Esophagus mucosa (tissue), 1 donor: Measurements from ENCODE around the gene SCAP. TPM values are rescaled to one million over a fixed set of nuclear protein-coding genes. Genes with fewer than 3 reads are reported as not detected.
"Not testable (repeated sequence)": the region's sequence is repeated elsewhere in the genome, so short reads cannot be mapped to it uniquely, and the experiment has no call there.

ENCODE experiments used
- ATAC-seq: fragments of 200-7000 bp; cut with Tn5 transposase; one replicate; pipeline ENCODE4 v1.9.1; 2020
- total RNA-seq: library from RNA; stranded (reverse); gene quantifications from one replicate; pipeline ENCODE4 v1.2.4, GENCODE V29; 2023
- donor health status: DM: yes; HTN: yes; CAD: no.

The SCAP gene
- total RNA-seq, 1 donor from 2014 or later = 59.8 TPM

DNA sequence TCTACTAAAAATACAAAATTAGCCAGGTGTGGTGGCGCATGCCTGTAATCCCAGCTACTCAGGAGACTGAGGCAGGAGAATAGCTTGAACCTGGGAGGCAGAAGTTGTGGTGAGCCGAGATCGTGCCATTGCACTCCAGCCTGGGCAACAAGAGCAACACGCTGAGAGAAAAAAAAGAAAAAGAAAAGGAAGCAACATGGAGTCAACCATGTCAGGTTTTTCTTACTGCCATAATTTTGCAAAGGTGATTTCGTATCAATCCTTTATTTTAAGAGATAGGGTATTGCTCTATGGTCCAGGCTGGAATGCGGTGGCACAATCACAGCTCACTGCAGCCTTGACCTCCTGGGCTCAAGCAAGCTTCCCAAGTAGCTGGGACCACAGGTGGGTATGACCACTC is 4.5 kb upstream of the SCAP start:
- ATAC-seq = not testable (repeated sequence)

DNA sequence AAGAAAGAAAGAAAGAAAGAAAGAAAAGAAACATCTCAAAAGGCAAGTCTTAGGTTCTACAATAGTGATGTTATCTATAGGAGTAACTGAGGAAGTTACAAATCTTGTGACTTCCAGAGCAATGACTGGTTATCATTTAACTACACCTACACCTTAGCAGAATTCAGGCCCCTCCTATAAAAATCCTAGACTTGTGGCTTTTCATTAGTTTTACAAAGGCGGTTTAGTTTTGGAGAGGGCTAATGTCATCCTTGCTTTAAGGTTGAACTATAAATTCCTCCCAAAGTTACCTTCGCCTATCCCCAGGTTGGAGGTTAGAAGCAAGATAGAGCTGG is 4.1 kb upstream of the SCAP start:
- no peak for ATAC-seq

DNA sequence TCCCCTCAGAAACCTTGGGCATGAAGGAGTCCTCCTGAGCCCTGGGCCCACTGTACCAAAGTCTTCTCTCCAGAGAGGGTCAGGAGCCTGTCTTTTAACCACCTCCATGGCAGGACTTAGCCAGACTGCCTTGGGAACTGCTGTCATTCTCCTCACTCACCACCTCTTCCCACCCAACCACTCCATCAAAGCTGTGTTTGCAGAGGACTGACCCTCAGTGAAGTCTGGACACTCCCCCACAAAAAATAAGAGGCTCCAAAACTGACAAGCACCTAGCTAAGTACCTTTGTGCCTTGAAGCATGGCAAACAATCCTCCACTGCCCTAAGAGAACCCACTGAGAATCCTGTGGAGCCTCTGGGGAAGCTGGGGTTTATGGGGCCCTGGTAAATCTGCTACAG is 2.3 kb upstream of the SCAP start:
- ATAC-seq = no peak

DNA sequence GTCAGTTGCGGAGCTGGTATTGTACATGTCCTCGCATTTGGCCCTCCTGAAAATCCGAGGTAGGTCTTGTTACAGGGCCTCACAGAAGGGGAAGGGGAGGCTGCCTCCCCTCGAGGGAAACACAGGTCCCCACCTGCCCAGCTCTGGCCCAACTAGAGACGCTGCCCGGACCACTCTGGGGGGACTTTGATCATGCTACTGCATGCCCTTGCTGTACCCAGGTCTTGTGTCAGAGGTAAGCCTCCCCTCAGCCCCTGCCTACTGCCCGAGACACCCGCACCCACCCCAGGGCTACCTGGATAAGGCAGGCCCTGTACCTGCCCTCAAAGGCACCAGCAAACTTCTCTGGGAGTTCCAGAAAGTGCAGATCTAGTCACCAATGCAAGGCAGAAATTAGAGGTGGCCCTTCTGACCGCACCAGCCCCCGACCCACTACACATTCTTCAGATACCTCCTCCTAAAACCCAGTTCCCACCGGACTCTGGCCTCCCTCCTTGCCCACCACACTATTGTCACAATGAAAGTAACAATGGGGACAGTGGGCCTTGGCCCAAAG is 981 bp upstream of the SCAP start:
- ATAC-seq = no peak

DNA sequence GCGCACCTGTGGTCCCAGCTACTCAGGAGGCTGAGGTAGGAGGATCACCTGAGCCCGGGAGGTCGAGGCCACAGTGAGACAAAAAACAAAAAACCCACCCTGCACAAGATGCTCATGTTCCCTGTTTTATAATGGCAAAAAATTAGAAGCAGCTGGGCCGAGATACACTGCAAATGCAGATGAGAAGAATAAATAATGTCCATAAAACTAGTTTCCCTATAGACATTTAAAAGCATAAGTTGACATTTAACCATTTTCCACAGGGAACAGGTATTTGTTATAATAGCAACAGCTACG is 537 bp upstream of the SCAP start:
- no peak for ATAC-seq

DNA sequence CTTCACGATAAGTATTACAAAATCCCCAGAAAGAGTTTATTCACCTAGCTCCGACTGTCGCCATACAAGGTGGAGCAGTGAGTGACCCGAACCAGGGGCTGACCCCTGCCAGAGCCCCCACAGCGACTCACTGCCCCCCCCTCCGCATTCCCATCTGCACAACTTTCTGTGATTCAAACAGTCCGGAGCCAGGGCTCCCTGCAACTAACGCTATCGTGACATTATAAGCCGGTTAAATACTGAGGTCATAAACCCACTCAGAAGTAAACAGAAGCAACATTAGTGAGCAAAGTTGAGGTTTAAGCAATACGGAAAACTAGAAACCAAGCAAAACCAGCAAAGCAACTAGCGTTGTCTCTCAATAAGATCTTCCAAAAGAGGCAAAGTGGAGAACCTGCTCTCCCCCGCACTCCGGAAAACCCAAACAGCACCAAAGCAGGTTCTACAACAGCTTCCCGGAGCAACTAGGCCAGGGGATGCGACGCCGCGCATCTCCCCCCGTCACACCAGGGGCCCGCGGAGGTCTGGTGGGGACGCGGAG is 642 bp downstream of the SCAP start:
- ATAC-seq = no peak

DNA sequence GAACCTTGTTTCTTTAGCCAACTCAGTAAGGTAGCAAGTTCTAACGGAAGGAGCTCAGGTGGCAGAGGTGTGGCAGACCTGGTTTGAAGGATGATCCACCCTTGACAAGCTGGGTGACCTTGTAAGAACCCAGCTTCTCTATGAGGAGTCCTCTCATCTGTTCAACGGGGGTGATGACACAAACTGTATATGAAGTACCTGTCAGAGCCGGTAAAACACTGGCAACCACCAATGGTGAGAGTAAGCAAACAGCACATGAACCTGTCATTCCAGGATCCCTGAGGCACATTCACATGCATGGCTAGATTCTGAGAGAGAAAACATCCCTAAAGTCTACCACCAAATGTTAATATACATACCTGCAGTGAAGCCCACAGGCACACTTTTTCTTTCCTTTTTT is 2.4 kb downstream of the SCAP start:
- peak; percentile 67 for ATAC-seq

DNA sequence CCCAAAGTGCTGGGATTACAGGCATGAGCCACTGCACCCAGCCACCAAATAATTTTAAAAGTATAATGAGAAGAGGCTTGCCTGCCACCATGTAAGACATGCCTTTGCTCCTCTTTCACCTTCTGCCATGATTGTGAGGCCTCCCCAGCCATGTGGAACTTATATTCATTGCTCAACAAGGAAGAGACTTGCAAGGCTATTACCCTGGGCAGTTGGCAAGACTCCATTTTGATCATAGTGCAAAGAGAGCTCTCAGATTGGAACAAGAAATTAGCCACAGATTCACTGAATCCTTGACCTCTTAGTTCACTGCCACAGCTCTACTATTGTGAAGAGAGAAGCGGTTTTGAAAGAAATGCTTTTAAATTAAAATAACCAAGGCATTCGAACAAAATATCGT is 6.1 kb downstream of the SCAP start:
- no peak for ATAC-seq

DNA sequence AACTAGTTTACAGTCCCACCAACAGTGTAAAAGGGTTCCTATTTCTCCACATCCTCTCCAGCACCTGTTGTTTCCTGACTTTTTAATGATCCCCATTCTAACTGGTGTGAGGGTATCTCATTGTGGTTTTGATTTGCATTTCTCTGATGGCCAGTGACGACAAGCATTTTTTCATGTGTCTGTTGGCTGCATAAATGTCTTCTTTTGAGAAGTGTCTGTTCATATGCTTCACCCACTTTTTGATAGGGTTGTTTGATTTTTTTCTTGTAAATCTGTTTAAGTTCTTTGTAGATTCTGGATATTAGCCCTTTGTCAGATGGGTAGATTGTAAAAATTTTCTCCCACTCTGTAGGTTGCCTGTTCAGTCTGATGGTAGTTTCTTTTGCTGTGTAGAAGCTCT is 7.4 kb downstream of the SCAP start:
- not testable (repeated sequence) for ATAC-seq

DNA sequence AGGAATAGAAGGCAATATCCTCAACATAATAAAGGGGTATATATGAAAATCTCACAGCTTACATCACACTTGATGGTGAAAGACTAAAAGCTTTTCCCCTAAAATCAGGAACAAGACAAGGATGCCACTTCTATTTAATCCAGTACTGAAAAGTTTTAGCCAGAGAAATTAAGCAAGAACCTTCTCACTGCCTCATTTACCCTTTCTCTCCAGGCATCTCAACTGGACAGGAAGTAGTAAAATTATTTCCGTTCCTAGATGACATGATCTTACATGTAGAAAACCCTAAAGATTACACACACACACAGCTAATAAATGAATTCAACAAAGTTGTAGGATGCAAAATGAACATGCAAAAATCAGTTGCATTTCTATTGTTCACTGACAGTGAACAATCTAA is 11.2 kb downstream of the SCAP start:
- no peak for ATAC-seq

DNA sequence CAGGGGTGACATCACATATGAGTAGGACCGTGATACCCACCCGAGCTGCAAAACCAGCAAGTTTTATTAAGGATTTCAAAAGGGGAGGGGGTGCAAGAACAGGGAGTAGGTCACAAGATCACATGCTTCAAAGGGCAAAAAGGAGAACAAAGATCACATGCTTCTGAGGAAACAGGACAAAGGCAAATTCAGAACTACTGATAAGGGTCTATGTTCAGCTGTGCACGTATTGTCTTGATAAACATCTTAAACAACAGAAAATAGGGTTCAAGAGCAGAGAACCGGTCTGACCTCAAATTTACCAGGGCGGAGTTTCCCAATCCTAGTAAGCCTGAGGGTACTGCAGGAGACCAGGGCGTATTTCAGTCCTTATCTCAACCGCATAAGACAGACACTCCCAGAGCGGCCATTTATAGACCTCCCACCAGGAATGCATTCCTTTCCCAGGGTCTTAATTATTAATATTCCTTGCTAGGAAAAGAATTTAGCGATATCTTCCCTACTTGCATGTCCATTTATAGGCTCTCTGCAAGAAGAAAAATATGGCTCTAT is 16.1 kb downstream of the SCAP start:
- ATAC-seq = not testable (repeated sequence)

DNA sequence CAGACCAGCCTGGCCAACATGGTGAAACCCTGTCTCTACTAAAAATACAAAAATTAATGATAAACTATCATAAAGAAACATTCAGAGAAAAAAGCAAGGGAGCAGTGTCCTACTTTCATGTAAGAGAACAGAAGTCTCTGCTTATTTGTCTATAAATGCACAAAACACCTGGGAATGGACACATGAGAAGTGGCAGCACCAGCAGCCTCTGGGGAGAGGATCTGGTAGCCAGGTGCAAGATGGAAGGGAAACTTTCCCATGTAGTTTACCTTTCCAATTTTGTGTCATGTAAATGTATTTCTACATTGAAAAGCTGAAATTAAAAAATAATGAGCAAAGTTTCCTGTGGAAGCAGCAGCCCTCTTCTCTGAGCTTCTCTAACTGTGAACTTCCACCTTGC is 18.8 kb downstream of the SCAP start:
- no peak for ATAC-seq

DNA sequence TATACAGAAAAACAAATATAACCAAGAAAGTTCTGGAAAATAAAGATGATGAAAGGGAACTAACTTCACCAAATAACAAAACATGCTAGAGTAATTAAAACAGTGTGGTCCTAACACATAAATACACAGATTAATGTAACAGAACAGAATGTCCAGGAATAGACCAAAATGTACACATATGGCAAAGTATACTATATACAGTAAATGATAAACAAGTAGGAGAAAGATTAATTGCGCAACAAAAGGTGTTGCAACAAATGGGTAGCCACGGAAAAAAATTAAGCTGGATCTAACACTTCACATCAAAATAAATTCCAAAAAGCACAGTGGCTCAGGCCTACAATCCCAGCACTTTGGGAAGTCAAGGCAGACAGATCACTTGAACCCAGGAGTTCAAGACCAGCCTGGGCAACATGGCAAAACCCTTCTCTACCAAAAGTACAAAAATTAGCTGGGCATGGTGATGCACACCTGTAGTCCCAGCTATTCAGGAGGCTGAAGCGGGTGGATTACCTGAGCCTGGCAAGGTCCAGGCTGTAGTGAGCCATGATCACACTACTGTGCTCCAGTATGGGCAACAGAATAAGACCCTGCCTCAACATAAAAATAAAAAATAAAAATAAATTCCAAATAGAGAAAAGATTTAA is 19.8 kb downstream of the SCAP start:
- no peak for ATAC-seq

DNA sequence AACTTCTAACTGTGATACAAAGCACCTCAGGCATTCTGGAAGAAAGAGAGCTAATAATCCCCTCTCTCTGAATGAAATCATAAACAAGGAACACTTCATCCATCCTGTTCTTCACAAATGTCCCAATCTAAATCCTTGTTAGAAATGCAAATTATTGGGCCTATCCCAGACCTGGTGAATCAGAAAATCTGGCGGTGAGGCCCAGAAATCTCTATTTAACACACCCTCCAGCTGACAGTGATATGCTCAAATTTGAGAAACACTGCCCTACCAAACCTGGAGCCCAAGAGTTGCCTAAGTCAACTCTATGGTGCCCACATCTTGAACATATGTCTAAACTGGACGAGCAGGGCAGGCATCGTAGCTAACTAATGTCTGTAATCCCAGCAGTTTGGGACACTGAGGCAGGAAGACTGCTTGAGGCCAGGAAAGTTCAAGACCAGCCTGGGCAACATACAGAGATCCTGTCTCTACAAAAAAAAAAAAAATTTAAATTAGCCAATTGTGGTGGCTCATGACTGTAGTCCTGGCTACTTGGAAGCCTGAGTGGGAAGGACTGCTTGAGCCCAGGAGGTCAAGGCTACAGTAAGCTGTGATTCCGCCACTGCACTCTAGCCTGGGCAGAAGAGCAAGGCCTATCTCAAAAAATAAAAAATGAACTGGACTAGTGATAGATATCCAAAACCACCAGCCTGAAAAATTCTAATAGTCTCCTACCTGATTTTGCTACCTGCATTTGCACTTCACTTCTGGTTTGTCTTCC is 23.1 kb downstream of the SCAP start:
- peak; percentile 91 for ATAC-seq

DNA sequence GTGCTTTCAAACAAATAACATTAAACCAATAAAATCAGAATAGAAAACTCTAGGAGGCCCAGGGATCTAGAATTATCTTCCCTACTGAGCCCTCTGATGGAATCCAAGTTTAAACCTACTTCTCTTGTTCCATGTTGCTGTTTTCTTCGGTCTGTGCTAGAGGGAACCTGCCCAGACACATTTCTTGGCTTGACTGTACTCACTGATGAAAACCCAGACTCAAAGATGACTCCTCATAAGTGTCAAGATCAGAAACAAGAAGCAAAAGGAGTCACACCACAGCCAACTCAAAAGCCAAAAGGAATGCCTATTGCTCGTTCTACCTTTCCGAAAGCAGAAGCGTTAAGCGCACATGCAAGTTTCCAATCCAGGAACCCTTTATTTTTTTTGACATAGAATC is 31.6 kb downstream of the SCAP start:
- ATAC-seq = peak; percentile 79

DNA sequence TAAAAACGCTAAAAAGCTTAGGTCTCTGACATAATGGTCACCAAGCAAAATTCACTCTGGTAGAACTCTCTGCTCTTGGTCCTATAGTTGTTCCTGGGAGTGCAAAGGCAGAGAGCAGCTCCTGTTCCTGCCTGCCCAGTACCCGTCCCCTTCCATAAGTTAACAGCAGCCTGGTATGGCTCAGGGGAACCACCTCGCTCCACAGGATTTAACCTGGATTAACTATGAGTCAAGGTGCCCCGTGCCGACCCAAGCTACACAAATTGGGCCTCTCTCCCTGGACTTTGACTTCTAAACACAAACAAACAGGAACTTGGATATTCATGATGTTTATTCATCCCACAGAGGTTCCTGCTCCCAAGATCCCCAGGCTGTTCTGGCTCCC is 32.1 kb downstream of the SCAP start:
- ATAC-seq = peak; percentile 93

DNA sequence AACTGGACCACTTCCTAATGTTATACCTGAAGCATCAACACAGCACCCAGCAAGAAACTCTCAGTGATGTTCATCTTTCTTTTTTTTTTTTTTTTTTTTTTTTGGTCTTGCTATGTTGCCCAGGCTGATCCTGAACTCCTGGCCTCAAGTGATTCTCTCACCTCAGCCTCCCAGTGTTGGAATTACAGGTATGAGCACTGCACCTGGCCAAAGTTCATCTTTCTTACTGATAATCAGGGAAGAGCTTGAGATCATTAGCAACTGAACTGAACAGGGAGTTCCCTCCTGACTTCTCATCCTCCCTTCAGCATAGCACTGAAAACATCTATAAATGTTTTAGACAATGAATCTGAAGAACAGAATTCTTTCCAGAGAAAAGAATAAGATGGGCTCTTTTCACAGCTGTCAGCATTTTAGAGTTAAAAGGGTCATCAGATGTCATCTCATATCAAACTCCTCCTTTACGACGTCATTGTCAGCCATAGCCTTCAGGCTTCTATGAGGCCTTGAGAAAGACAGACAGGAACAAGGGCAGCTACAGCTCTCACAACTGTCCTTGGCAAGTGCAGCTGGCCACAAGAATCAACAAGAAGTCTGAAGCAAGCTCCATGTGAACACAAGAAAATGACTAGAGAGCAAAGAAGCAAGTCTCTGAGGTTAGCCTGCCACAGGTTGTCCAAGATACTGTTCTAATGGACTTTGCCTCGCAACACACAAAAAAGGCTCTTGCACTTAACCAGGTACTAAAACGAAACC is 33.8 kb downstream of the SCAP start:
- ATAC-seq = no peak

DNA sequence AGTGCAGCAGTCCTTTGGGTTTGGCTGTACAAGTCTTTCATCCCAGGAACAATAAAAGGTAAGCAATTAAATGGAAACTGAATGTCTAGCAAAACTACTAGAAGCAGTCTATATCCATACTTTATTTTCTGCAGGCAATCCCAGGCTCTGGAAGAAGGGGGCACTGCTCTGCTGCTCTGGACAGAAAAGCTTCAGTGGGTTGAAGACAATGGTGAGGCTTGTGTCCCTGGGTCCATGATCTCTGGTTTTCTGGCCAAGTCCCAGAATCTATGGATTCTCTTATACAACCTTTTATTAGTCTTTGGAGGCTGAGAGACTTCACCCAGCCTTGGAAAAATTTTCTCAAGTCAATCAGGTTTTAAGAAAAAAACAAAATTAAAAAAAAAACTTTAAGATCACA is 35.6 kb downstream of the SCAP start:
- no peak for ATAC-seq

DNA sequence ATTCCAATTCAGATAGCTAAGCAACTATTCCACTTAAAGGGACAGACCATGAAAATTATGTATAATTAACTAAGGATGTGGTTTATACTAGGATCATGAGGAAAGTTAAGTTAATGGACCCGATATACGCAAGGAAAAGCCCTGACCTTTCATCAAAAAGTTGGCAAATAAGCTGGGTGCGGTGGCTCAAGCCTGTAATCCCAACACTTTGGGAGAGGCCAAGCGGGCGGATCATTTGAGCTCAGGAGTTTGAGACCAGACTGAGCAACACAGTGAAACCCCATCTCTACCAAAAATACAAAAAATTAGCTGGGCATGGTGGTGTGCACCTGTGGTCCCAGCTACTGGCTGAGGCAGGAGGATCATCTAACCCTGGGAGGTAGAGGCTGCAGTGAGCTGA is 39.6 kb downstream of the SCAP start:
- ATAC-seq = no peak

DNA sequence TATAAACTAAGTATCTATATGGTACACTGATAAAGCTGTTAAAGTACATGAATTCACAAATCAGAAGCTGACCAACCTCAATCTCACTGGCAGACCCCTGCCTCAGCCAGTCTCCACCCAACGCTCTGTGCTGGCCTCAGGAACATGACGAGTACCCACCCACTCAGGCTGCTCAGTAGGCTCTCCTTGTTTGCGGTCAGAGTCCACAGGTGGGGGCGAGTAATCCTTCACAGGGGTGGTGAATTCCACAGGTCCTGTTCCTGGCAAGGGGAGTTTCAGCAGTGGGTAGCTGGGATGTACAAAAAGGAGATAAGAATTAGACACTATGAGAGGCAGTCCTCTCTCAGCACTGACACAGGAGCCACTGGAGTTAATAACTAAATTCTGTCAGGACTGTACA is 40.9 kb downstream of the SCAP start:
- ATAC-seq = no peak

DNA sequence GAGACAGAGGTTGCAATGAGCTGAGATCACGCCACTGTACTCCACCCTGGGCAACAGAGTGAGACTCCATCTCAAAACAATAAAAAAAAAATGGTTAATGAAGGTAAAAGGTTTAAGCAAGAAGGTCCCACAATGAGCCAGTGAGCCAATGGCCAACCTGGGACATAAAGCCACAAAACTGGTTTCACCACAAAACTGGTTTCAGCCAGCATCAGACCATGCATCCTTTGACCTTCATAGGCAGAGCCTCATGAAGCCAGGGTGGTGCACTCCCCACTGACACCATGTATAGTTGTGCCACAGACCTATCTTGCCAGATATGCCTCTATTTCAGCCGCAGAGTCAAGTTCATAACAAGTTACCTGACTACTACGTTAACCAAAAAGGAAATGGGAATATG is 41.9 kb downstream of the SCAP start:
- peak; percentile 86 for ATAC-seq

DNA sequence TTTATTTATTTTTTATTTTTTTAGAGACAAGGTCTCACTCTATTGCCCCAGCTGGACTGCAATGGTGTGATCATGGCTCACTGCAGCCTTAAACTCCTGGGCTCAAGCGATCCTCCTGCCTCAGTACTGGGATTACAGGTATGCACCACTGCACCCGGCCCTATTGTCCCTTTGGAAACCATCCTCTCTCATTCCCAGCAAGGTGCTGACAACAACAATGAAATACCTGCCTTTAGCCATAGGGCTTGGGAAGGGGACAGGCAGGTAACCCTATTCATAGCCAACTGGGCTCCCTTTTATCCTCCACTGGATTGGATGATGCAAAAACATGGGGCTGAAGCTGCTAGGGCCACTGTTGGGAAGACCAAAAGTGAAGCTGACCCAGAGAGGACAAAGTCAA is 43.1 kb downstream of the SCAP start:
- ATAC-seq = no peak

DNA sequence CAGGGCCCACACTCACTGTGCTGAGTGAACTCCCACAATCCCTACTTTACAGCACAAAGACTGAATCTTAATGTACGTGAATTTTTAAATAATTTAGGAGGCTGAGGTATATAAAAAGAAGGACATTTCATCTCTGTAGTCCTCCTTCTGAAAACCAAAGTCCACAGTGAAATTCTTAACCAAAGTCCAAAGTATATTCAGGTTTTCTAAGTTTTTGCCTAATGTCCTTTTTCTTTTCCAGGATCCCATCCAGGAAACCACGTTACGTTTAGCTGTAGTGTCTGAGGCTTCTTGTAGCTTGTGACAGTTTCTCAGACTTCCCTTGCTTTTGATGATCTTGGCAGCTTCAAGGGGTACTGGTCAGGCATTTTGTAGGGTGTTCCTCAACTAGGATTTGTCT is 44.5 kb downstream of the SCAP start:
- no peak for ATAC-seq
